Left ventricle myocardium inferior (tissue), 1 donor: Measurements from ENCODE around the gene HDX. TPM values are rescaled to one million over a fixed set of nuclear protein-coding genes. Genes with fewer than 3 reads are reported as not detected.
"Not testable (repeated sequence)": the region's sequence is repeated elsewhere in the genome, so short reads cannot be mapped to it uniquely, and the experiment has no call there.

Experiments used
- DNase-seq: peaks from one replicate; pipeline ENCODE4 v3.0.0-alpha.2; 2020
- H3K27ac ChIP-seq: fragments of 200-600 bp; replicated peaks from 2 replicates; pipeline ENCODE4 v1.8.0; 2021
- H3K27me3 ChIP-seq: fragments of 200-600 bp; 2 replicates; pipeline ENCODE4 v1.8.0; 2021; ENCODE audit warnings: low read depth
- H3K36me3 ChIP-seq: fragments of 200-600 bp; 2 replicates; pipeline ENCODE4 v1.8.0; 2021
- H3K4me1 ChIP-seq: fragments of 200-600 bp; 2 replicates; pipeline ENCODE4 v1.8.0; 2021
- H3K4me3 ChIP-seq: fragments of 200-600 bp; 2 replicates; pipeline ENCODE4 v1.8.0; 2021; ENCODE audit warnings: mild to moderate bottlenecking, moderate library complexity
- H3K9me3 ChIP-seq: fragments of 200-600 bp; replicated peaks from 2 replicates; pipeline ENCODE4 v1.8.0; 2021
- intact Hi-C: fragments of 100-400 bp; cut with micrococcal nuclease; formaldehyde crosslinking; loops from one replicate; pipeline ENCODE4 v1.11.0; 2022
- long read RNA-seq: library from polyadenylated mRNA; unstranded; transcript quantifications from one replicate; pipeline ENCODE4 v2.0.0, GENCODE V29; 2021
- total RNA-seq: library from RNA; stranded (reverse); fragmentation: NEBNext Ultra II Directional; extraction: Animal tissue kit (Norgen Biotek cat#: 25700); gene quantifications from one replicate; pipeline ENCODE4 v1.2.1, GENCODE V29; 2021
- TF ChIP-seq, protein P1 (sequence below): fragments of 200-600 bp; IDR thresholded peaks from 2 replicates; pipeline ENCODE4 v1.8.0; 2021; ENCODE audit warnings: antibody characterized with exemption, mild to moderate bottlenecking, borderline replicate concordance
- donor health status: DM: no; HTN: yes; CAD: no; lungs with severe emphysema.

HDX gene, protein sequence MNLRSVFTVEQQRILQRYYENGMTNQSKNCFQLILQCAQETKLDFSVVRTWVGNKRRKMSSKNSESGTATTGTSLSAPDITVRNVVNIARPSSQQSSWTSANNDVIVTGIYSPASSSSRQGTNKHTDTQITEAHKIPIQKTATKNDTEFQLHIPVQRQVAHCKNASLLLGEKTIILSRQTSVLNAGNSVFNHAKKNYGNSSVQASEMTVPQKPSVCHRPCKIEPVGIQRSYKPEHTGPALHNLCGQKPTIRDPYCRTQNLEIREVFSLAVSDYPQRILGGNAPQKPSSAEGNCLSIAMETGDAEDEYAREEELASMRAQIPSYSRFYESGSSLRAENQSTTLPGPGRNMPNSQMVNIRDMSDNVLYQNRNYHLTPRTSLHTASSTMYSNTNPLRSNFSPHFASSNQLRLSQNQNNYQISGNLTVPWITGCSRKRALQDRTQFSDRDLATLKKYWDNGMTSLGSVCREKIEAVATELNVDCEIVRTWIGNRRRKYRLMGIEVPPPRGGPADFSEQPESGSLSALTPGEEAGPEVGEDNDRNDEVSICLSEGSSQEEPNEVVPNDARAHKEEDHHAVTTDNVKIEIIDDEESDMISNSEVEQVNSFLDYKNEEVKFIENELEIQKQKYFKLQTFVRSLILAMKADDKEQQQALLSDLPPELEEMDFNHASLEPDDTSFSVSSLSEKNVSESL
- total RNA-seq = 2.0 TPM
- long read RNA-seq = 0 reads

DNA sequence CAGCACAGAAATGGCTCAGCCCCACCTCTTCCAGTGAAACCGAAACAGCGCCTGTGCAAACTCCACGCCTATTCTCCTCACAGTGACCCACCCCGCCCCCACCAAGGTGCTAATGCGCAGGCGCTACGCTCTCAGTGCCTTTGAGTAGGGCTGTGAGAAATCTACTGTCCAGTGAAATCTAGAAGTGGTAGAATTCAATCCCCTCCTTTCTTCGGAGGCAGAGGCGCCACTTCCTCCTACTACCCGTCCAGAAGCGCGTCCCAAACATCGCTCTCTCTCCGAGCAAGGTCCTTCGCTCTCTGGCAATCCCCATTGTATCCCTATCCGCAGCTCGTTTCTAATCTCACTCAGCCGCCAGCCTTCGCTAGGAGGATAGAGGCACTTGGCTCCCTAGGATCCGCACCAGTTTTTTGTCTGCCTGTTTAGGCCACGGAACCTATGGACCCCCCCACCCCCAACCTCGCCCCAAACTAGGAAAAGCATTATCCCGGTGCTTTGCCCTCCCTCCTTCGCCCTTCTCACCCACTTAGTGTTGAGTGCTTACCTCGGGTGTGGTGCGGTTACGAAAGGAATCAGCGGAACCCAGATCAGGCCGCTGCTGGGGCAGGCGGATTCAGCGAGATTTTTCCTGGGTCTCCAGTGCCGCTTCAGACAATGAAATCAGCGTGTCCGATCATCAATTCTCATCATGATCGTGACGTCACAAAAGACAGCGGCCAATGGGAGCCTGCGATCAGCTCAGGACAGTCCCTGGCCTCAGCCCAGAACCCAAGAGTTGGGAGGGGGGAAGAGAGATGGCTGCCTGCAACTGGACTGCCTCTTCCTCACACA, at the start of gene HDX:
HDX (minus strand) TSS at position 656 of the 831 bp plus-strand sequence. CDS start 27,056 bp downstream, outside the sequence.
- Histone ChIP-seq H3K27me3 (no peaks in the 10 kb centered on the region), H3K4me1 (no peaks in the 10 kb centered on the region), H3K36me3 (no peaks in the 10 kb centered on the region), H3K4me3 (peak within 1 kb of the TSS; percentile 70), H3K27ac (peak within 1 kb of the TSS; percentile 89), H3K9me3 (no peaks in the 10 kb centered on the region)
- intact Hi-C loops = no loop called here
- TF ChIP-seq, protein P1, sequence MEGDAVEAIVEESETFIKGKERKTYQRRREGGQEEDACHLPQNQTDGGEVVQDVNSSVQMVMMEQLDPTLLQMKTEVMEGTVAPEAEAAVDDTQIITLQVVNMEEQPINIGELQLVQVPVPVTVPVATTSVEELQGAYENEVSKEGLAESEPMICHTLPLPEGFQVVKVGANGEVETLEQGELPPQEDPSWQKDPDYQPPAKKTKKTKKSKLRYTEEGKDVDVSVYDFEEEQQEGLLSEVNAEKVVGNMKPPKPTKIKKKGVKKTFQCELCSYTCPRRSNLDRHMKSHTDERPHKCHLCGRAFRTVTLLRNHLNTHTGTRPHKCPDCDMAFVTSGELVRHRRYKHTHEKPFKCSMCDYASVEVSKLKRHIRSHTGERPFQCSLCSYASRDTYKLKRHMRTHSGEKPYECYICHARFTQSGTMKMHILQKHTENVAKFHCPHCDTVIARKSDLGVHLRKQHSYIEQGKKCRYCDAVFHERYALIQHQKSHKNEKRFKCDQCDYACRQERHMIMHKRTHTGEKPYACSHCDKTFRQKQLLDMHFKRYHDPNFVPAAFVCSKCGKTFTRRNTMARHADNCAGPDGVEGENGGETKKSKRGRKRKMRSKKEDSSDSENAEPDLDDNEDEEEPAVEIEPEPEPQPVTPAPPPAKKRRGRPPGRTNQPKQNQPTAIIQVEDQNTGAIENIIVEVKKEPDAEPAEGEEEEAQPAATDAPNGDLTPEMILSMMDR = no peak
- peak; percentile 84 for DNase-seq

DNA sequence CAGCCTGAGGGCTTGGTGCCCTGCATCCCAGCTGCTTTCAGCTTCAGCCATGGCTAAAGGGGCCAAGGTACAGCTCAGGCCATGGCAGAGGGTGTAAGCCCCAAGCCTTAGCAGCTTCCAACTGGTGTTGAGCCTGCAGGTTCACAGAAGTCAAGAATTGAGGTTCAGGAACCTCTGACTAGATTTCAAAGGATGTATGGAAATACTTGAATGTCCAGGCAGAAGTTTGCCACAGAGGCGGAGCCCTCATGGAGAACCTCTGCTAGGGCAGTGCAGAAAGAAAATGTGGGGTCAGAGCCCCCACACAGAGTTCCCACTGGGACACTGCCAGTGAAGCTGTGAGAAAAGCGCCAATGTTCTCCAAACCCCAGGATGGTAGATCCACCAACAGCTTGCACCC, 39.1 kb upstream of the HDX start:
- DNase-seq, H3K27me3 ChIP-seq, H3K4me1 ChIP-seq, H3K27ac ChIP-seq, H3K36me3 ChIP-seq, H3K9me3 ChIP-seq, H3K4me3 ChIP-seq, intact Hi-C loops: not testable (repeated sequence)

DNA sequence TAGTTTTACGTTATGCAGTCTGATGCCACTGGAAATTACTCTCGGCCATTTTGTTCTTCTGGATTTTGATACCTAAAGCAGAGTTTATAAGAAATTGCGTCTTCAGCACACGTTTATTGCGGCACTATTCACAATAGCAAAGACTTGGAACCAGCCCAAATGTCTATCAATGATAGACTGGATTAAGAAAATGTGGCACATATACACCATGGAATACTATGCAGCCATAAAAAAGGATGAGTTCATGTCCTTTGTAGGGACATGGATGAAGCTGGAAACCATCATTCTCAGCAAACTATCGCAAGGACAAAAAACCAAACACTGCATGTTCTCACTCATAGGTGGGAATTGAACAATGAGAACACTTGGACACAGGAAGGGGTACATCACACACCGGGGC, 35.4 kb upstream of the HDX start:
- H3K27me3 ChIP-seq, intact Hi-C loops: not testable (repeated sequence)

DNA sequence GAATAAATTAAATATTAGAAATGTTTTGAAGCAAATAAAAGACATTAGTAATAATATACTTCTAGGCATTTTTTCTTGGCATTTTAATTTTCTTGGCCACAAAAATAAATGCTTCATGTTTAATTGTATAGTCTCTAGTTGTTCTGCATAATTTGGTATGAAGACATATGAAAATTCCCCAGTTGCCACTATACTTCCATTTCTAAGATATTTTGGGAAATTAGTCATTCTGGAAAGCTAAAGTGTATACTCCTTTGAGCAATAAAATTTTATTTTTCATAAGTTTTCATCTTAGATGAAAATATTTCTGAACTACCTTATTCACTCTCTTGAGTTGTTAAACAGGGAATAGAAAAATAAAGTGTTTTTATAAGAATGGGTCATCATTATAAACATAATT, 13.8 kb downstream of the HDX start:
- Histone ChIP-seq H3K27me3 (no peaks in the 10 kb centered on the region), H3K27ac (no peak overlapping the region), H3K4me1 (no peaks in the 10 kb centered on the region), H3K36me3 (no peaks in the 10 kb centered on the region), H3K9me3 (peaks cover 16% of the 10 kb centered on the region), H3K4me3 (no peak overlapping the region)
- TF ChIP-seq, protein P1 = no peak
- no peak for DNase-seq
- intact Hi-C loops = no loop called here

More for the DNA sequence above, 35.4 kb upstream of the HDX start:
- not testable (repeated sequence) for DNase-seq, H3K27ac ChIP-seq, H3K36me3 ChIP-seq, H3K4me1 ChIP-seq, H3K4me3 ChIP-seq, H3K9me3 ChIP-seq

DNA sequence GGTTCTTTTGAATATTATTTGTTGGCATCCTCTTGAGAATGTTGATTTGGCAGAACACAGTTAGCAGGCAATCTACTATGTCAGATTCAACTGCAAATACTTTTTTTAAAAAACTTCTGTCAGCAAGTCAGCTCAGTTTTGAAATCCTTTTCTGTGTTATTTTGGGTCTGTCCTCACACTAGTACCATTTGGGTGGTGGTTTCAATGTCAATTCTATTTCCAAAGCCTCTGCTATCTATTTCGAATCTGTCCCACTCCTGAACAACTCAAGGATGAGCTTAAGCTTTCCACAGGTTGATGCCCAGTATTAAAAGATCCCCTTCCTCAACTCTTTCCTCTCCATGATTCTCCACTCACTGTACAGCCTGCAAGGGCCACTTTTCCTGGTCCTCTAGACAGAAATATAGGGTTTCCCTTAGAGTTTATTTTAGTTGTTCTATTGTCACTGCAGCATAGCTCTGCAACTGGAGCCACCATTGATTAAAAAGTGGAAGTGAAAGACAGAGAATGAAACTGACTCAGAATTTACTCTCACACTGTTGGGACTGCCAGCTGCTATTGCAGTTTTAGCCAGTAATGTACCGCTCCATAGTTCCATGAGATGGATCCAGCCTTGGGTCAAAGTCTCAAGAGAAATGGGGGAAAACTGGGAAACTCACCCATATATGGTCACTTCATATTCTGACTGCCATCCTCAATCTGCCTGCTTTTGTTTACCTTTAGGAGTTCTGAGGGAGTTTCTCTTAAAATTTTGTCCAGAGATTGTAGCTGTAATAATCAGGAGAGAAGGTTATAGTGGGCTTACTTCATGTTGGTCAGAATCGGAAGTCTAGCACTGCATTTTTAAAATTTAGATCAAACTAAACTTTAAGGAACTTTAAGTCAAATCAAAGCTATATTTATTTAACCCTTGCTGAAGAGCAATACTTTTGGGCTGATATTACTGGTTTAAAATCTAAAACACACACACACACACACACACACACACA, 14.6 kb downstream of the HDX start:
- DNase-seq = no peak
- H3K4me1 ChIP-seq = no peaks in the 10 kb centered on the region
- no peak overlapping the region for H3K27ac ChIP-seq
- TF ChIP-seq, protein P1 = no peak
- intact Hi-C loops = no loop called here
- H3K4me3 ChIP-seq = no peak overlapping the region
- no peaks in the 10 kb centered on the region for H3K27me3 ChIP-seq
- H3K36me3 ChIP-seq = no peaks in the 10 kb centered on the region
- H3K9me3 ChIP-seq = peaks cover 16% of the 10 kb centered on the region
